ENCODE results near the gene IDE.
"Not testable (repeated sequence)": the region's sequence is repeated elsewhere in the genome, so short reads cannot be mapped to it uniquely, and the experiment has no call there.

GRCh38 chr10:92454955-92455354 is 118.9 kb downstream of the IDE start:
- TF ChIP-seq EZH2phosphoT487 (IDR thresholded peaks at IDR 0.05; ENCODE audit: insufficient read depth, low read depth); EZH2 (IDR thresholded peaks at IDR 0.05; ENCODE audit: insufficient read depth, poor library complexity, severe bottlenecking): not testable (repeated sequence)

Data from GM23248 (cell line).